ENCODE measurements around the gene SP1.
"Not testable (repeated sequence)": the region's sequence is repeated elsewhere in the genome, so short reads cannot be mapped to it uniquely, and the experiment has no call there.

GRCh38 chr12:53444593-53445325 is 64.8 kb downstream of the SP1 start:
- not testable (repeated sequence) for TF ChIP-seq CTCF, POLR2A, POLR2AphosphoS5 (IDR thresholded peaks at IDR 0.05)

Measured in prostate gland (tissue), 2 donors.